NCI-H128 (cell line): ENCODE measurements around the gene APOBR.
"Not testable (repeated sequence)": the region's sequence is repeated elsewhere in the genome, so short reads cannot be mapped to it uniquely, and the experiment has no call there.

ENCODE experiments used
- DNase-seq: peaks from one replicate; lab custom pipeline; 2025; ENCODE audit not compliant: unreplicated experiment; lab: John Stamatoyannopoulos, UW

APOBR gene

GRCh38 chr16:28498666-28499381, 4.4 kb downstream of the APOBR start:
- DNase-seq: no peak

- no peak for DNase-seq
Measured at GRCh38 chr16:28499854-28500253, 5.4 kb downstream of the APOBR start.

- DNase-seq: not testable (repeated sequence)
Measured at GRCh38 chr16:28500476-28501180, 6.2 kb downstream of the APOBR start.

- no peak for DNase-seq
Measured at GRCh38 chr16:28501258-28502232, 7.1 kb downstream of the APOBR start.

GRCh38 chr16:28502290-28502689, 7.8 kb downstream of the APOBR start:
- no peak for DNase-seq

- no peak for DNase-seq
Measured at GRCh38 chr16:28503470-28504259, 9.2 kb downstream of the APOBR start.

GRCh38 chr16:28504707-28505404, 10.4 kb downstream of the APOBR start:
- DNase-seq: no peak

GRCh38 chr16:28505489-28506137, 11.2 kb downstream of the APOBR start:
- no peak for DNase-seq

- DNase-seq: no peak
Measured at GRCh38 chr16:28511031-28511430, 16.6 kb downstream of the APOBR start.

- DNase-seq: no peak
Measured at GRCh38 chr16:28511801-28512789, 17.7 kb downstream of the APOBR start.

GRCh38 chr16:28513484-28514181, 19.2 kb downstream of the APOBR start:
- DNase-seq: no peak

- DNase-seq: no peak
Measured at GRCh38 chr16:28514246-28514645, 19.8 kb downstream of the APOBR start.

GRCh38 chr16:28520672-28521071, 26.2 kb downstream of the APOBR start:
- DNase-seq: no peak

GRCh38 chr16:28521436-28521835, 27.0 kb downstream of the APOBR start:
- DNase-seq: no peak

- DNase-seq: no peak
Measured at GRCh38 chr16:28522792-28523191, 28.3 kb downstream of the APOBR start.

- no peak for DNase-seq
Measured at GRCh38 chr16:28524681-28525171, 30.3 kb downstream of the APOBR start.
